ENCODE results near the gene ZSCAN4.
A peak's percentile ranks its signal among the peaks of the same experiment; 100 is the strongest.

The ZSCAN4 gene, protein sequence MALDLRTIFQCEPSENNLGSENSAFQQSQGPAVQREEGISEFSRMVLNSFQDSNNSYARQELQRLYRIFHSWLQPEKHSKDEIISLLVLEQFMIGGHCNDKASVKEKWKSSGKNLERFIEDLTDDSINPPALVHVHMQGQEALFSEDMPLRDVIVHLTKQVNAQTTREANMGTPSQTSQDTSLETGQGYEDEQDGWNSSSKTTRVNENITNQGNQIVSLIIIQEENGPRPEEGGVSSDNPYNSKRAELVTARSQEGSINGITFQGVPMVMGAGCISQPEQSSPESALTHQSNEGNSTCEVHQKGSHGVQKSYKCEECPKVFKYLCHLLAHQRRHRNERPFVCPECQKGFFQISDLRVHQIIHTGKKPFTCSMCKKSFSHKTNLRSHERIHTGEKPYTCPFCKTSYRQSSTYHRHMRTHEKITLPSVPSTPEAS

GRCh38 chr19:57668635-57669034 is at the start of gene ZSCAN4:
Gene ZSCAN4 (plus strand): TSS chr19:57668935. CDS start chr19:57676146, 7,211 bp downstream.
- TF ChIP-seq, protein P1, sequence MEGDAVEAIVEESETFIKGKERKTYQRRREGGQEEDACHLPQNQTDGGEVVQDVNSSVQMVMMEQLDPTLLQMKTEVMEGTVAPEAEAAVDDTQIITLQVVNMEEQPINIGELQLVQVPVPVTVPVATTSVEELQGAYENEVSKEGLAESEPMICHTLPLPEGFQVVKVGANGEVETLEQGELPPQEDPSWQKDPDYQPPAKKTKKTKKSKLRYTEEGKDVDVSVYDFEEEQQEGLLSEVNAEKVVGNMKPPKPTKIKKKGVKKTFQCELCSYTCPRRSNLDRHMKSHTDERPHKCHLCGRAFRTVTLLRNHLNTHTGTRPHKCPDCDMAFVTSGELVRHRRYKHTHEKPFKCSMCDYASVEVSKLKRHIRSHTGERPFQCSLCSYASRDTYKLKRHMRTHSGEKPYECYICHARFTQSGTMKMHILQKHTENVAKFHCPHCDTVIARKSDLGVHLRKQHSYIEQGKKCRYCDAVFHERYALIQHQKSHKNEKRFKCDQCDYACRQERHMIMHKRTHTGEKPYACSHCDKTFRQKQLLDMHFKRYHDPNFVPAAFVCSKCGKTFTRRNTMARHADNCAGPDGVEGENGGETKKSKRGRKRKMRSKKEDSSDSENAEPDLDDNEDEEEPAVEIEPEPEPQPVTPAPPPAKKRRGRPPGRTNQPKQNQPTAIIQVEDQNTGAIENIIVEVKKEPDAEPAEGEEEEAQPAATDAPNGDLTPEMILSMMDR (IDR thresholded peaks at IDR 0.05; ENCODE audit: low read depth, low read length): no peak

GRCh38 chr19:57620673-57621348 is 47.9 kb upstream of the ZSCAN4 start:
- TF ChIP-seq, protein P1 (IDR thresholded peaks at IDR 0.05; ENCODE audit: low read depth, low read length): no peak
- H3K4me3 ChIP-seq (ENCODE audit: low read depth, low read length): no peak overlapping the region

More at GRCh38 chr19:57668635-57669034, at the start of gene ZSCAN4:
- no peak within 1 kb of the TSS for H3K4me3 ChIP-seq (ENCODE audit: low read depth, low read length)

DNA sequence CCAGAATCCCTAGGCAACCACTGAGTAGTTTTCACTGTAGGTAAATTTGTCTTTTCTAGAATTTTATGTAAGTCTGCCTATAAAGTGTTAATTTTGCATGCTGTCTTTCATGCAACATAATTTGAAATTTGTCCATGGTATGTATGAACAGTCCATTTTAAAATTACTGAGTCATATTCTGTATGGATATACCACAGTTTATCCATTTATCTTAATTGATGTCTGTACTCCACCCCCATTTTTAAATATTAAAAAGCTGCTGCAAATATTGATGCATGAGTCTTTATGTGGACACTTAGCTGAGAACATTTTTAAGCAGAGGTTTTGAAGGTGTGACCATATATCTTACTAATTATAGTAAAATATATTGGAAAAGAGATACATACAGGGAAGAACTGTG is 45.6 kb upstream of the ZSCAN4 start:
- no peak overlapping the region for H3K4me3 ChIP-seq (ENCODE audit: low read depth, low read length)
- TF ChIP-seq, protein P1 (IDR thresholded peaks at IDR 0.05; ENCODE audit: low read depth, low read length): no peak

DNA sequence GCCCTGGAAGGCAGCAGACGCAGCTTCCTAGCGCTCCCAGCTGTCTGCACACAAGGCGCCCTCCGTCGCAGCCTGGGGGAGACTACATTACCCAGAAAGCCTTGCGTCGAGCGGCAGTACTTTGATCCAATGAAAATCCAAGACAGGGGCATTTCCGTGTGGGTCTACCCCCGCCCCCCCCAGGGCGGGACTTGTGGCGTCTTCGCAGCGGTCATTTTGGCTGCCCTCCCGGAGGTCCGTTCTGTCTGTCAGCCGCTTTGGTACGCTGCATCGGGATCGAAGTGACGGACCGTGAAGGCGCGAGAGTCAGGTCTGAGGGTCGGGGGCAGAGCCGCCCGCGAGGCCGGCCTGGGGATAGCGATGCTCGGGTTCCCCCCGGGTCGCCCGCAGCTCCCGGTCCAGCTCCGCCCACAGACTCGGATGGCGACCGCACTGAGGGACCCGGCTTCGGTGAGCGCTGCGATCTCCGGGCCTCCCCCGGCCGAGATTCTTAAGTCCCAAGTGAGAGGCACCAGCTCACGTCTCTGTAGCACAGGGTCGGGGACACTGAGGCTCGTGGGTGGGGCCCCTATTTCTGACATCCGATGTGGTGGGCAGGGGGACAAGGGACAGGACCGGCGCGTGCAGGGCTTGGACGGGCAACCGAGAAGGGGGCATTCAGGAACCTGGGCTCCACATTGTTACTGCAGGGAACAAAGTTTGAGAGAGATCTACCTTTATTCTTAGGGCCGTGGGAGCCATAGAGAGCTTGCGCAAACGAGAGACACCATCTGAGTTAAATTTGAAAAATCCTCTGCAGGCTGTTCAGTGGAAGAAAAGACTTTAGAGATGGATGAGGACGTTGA is 35.5 kb upstream of the ZSCAN4 start, which contains the start of gene ZNF211:
ZNF211 (plus strand) TSS at position 182 of the 845 bp plus-strand sequence; CDS start at position 361, 179 bp downstream.
- TF ChIP-seq, protein P1 (IDR thresholded peaks at IDR 0.05; ENCODE audit: low read depth, low read length): no peak
- H3K4me3 ChIP-seq (ENCODE audit: low read depth, low read length): peak within 1 kb of the TSS; percentile 90

GRCh38 chr19:57633832-57634131 is 35.0 kb upstream of the ZSCAN4 start:
- peak overlapping the region; percentile 90 for H3K4me3 ChIP-seq (ENCODE audit: low read depth, low read length)

DNA sequence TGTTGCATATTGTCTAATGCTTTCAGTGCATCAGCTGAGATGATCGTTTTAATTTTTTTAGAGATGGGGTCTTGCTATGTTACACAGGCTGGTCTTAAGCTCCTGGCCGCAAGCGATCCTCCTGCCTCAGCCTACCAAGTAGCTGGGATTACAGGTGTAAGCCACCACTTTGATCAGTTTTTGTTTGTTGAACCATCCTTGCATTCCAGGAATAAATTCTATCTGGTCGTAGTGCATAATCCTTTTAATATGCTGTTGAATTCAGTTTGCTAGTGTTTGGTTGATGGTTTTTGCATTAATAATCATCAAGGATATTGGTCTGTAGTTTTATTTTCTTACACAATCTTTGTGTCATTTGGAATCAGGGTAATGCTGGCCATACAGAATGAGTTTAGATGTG is 31.4 kb upstream of the ZSCAN4 start:
- H3K4me3 ChIP-seq (ENCODE audit: low read depth, low read length): no peak overlapping the region

More at GRCh38 chr19:57633832-57634131, 35.0 kb upstream of the ZSCAN4 start:
- TF ChIP-seq, protein P1 (IDR thresholded peaks at IDR 0.05; ENCODE audit: low read depth, low read length): no peak

More for the DNA sequence above, 31.4 kb upstream of the ZSCAN4 start:
- TF ChIP-seq, protein P1 (IDR thresholded peaks at IDR 0.05; ENCODE audit: low read depth, low read length): no peak
